Neural cell (in vitro differentiated cells): ENCODE data around the gene BTBD9.

Source experiments
- CTCF ChIP-seq: fragments of 450-650 bp; IDR thresholded peaks from 2 replicates; pipeline ENCODE4 v1.5.1; 2014; ENCODE audit warnings: antibody characterized with exemption, mild to moderate bottlenecking, moderate library complexity; ENCODE audit not compliant: poor library complexity, severe bottlenecking
- EP300 ChIP-seq: fragments of 450-650 bp; conservative IDR thresholded peaks from 2 replicates; pipeline ENCODE4 v1.6.1; 2014; ENCODE audit warnings: antibody characterized with exemption, mild to moderate bottlenecking, moderate library complexity; ENCODE audit not compliant: poor library complexity, severe bottlenecking
- EZH2 ChIP-seq: fragments of 200-600, 300-800 bp; shearing (Covaris generic), sonication (generic); IDR thresholded peaks from 2 replicates; pipeline ENCODE4 v1.6.1; 2014; ENCODE audit warnings: antibody characterized with exemption, low read length, borderline replicate concordance, mild to moderate bottlenecking; ENCODE audit not compliant: insufficient read depth, poor library complexity, severe bottlenecking
- MXI1 ChIP-seq: fragments of 450-650 bp; conservative IDR thresholded peaks from 2 replicates; pipeline ENCODE4 v1.6.1; 2014; ENCODE audit warnings: antibody characterized with exemption, mild to moderate bottlenecking; ENCODE audit not compliant: poor library complexity, severe bottlenecking
- POLR2AphosphoS5 ChIP-seq: IDR thresholded peaks from 2 replicates; pipeline ENCODE4 v1.6.1; 2012
- TAF1 ChIP-seq: IDR thresholded peaks from 2 replicates; pipeline ENCODE4 v1.6.1; 2012; ENCODE audit warnings: low read depth

- TF ChIP-seq CTCF (no peak), POLR2AphosphoS5 (no peak), EP300 (no peak), TAF1 (no peak), EZH2 (no peak), MXI1 (no peak)
Observed at GRCh38 chr6:38261626-38262025, 378.1 kb downstream of the BTBD9 start.
